ENCODE results near the gene ANKRD44.

- no peak for TF ChIP-seq TAF1 (IDR thresholded peaks at IDR 0.05; ENCODE audit: borderline replicate concordance, insufficient read depth, low read length)
- no peak for TF ChIP-seq POLR2AphosphoS5 (IDR thresholded peaks at IDR 0.05; ENCODE audit: low read depth, low read length)
Observed at GRCh38 chr2:197322724-197323720, 12.4 kb upstream of the ANKRD44 start.

All from PFSK-1 (cell line).